ENCODE results near the gene CORO2A. TPM values are rescaled to one million over a fixed set of nuclear protein-coding genes. Genes with fewer than 3 reads are reported as not detected.

CORO2A gene
- total and polyA plus RNA-seq, 2 of the 8 experiments (the other 6 are each of a cell fraction or from before 2014, with no cell fraction given), result 13.7 to 27.9 TPM

DNA sequence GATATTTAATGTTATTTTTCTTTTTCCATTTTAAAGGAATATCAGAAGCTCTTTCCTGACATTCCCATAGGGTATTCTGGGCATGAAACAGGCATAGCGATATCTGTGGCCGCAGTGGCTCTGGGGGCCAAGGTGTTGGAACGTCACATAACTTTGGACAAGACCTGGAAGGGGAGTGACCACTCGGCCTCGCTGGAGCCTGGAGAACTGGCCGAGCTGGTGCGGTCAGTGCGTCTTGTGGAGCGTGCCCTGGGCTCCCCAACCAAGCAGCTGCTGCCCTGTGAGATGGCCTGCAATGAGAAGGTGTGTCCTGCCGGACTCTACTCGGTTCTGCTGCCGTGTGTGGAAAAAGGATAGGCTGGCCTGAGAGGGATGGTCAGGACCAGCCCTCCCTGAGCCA, 111.7 kb downstream of the CORO2A start:
- Histone ChIP-seq H2AK5ac (ENCODE audit: low read depth, low read length) (no peak overlapping the region), H3K27me3 (replicated peaks in 1 of 4; ENCODE audit: control insufficient read depth in 3 of 4, extremely low read depth in 1 of 4, insufficient read depth in 3 of 4, low read length in 3 of 4) (no peaks in the 10 kb centered on the region), H3K9ac (replicated peaks in 1 of 4; ENCODE audit: extremely low read depth in 1 of 4, low read depth in 3 of 4, low read length in 3 of 4) (no peak overlapping the region), H3K4ac (replicated peaks; ENCODE audit: insufficient read length, low read depth, low read length) (no peak overlapping the region), H3K36me3 (ENCODE audit: control insufficient read depth in 2 of 4, insufficient read depth in 4 of 4, low read length in 3 of 4) (peaks cover 2 to 28% (median 10%) of the 10 kb centered on the region in 4 experiments; a peak in 5 of 8 replicates), H3K79me2 (ENCODE audit: control insufficient read depth in 1 of 2, insufficient read depth in 2 of 2, low read length in 2 of 2) (no peaks in the 10 kb centered on the region), H2AFZ (ENCODE audit: low read length) (no peak overlapping the region), H2BK15ac (ENCODE audit: low read length) (no peak overlapping the region), H3K18ac (ENCODE audit: extremely low read depth, low read length) (no peak overlapping the region), H4K20me1 (replicated peaks in 1 of 2; ENCODE audit: control insufficient read depth in 1 of 2, insufficient read depth in 2 of 2, low read length in 2 of 2) (peaks cover 4 to 7% of the 10 kb centered on the region in 2 experiments), H2BK120ac (replicated peaks; ENCODE audit: low read depth, low read length) (no peak overlapping the region), H4K5ac (ENCODE audit: insufficient read length, low read depth, low read length) (no peak overlapping the region), H3K27ac (ENCODE audit: low read depth, low read length) (no peak overlapping the region), H3K56ac (replicated peaks; ENCODE audit: insufficient read length, low read depth, low read length) (no peak overlapping the region), H4K8ac (ENCODE audit: extremely low read depth, insufficient read depth, low read length) (peak overlapping the region; percentile 12; the same call in 1 of the 2 replicates), H2BK5ac (ENCODE audit: low read depth, low read length) (no peak overlapping the region), H2BK12ac (ENCODE audit: low read depth, low read length) (no peak overlapping the region), H3K4me3 (ENCODE audit: extremely low read depth in 1 of 4, insufficient read depth in 2 of 4, low read depth in 3 of 4, low read length in 4 of 4) (no peak overlapping the region), H3K23ac (ENCODE audit: insufficient read length) (no peak overlapping the region), H3K23me2 (ENCODE audit: low read depth, low read length) (no peaks in the 10 kb centered on the region), H4K91ac (replicated peaks; ENCODE audit: insufficient read length, low read length) (no peak overlapping the region), H2BK20ac (ENCODE audit: low read length) (no peak overlapping the region), H3K4me2 (ENCODE audit: insufficient read depth in 1 of 2, low read depth in 2 of 2, low read length in 2 of 2) (no peak overlapping the region), H3K79me1 (ENCODE audit: low read depth, low read length) (no peaks in the 10 kb centered on the region), H3K14ac (ENCODE audit: insufficient read length) (no peak overlapping the region), H3K9me3 (ENCODE audit: insufficient read depth in 2 of 2, low read depth in 1 of 2, low read length in 1 of 2) (no peaks in the 10 kb centered on the region), H3K4me1 (replicated peaks in 1 of 4; ENCODE audit: control insufficient read depth in 3 of 4, insufficient read depth in 4 of 4, low read length in 3 of 4) (peaks cover 1 to 8% (median 3%) of the 10 kb centered on the region in 4 experiments; a peak in 5 of 7 replicates)
- ChIA-PET CTCF (ENCODE audit: partially characterized antibody) (interaction anchor here (0.5 to 1.5 kb wide), 4 partner anchors 9 to 156 kb away, joined by 3 to 4 read pairs (median 3); no protein-coding TSS in a partner anchor), POLR2A (ENCODE audit: partially characterized antibody) (interaction anchor here (1.1 kb wide), 1 partner anchor 11 kb away, joined by 3 read pairs; no protein-coding TSS in a partner anchor)
- FAIRE-seq (no peak), DNase-seq (ENCODE audit: low read depth in 1 of 2, low spot score in 2 of 2) (no peak)
- no peak for TF ChIP-seq FOSL1 (IDR thresholded peaks at IDR 0.05; ENCODE audit: insufficient read depth, low read depth, low read length)
- WGBS, 2 experiments (ENCODE audit: extremely low coverage in 1 of 2, insufficient coverage in 1 of 2, insufficient read length in 1 of 2, insufficient replicate concordance in 2 of 2, low coverage in 1 of 2, low lambda C conversion rate in 2 of 2, missing lambda C conversion rate in 1 of 2), result 99% methylated on average over 12 of the region's 12 CpGs; no CpG with 5 or more reads in 1 of the 2 experiments
